ENCODE data around the gene KNL1.

DNA sequence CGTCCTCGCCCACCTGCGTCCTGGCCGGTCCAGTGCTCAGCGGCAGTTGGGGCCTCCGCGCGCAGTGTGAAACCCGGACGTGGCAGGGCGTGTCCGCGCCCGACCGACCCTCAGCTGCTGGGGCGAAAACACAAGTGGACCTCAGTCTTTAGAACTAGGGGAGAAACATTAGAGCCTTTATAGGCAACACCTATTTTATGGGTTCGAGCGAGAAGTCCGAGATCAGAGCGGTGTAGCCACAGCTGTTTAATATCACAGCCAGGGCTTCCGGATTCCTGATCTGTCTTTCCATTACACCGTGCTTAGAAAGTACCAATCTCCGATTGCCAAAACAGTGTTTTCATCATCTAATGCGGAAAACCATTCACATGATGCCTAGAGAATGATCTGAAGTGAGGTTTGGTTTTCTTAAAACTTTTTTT, 101.4 kb downstream of the KNL1 start:
- TF ChIP-seq, protein P1, sequence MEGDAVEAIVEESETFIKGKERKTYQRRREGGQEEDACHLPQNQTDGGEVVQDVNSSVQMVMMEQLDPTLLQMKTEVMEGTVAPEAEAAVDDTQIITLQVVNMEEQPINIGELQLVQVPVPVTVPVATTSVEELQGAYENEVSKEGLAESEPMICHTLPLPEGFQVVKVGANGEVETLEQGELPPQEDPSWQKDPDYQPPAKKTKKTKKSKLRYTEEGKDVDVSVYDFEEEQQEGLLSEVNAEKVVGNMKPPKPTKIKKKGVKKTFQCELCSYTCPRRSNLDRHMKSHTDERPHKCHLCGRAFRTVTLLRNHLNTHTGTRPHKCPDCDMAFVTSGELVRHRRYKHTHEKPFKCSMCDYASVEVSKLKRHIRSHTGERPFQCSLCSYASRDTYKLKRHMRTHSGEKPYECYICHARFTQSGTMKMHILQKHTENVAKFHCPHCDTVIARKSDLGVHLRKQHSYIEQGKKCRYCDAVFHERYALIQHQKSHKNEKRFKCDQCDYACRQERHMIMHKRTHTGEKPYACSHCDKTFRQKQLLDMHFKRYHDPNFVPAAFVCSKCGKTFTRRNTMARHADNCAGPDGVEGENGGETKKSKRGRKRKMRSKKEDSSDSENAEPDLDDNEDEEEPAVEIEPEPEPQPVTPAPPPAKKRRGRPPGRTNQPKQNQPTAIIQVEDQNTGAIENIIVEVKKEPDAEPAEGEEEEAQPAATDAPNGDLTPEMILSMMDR (IDR thresholded peaks at IDR 0.05 in 4 of 5, conservative IDR thresholded peaks at IDR 0.05 in 1 of 5): no peak
- TF ChIP-seq POLR2A (IDR thresholded peaks at IDR 0.05): no peak

Measured in gastrocnemius medialis (tissue), 4 donors.